Ascending aorta (tissue), 2 donors: ENCODE measurements around the gene PCYT2. TPM values are rescaled to one million over a fixed set of nuclear protein-coding genes. Genes with fewer than 3 reads are reported as not detected.

Source experiments
- DNase-seq, 2 donors: peaks; one replicate each; pipeline ENCODE4 v3.0.0-alpha.2; 2019; ENCODE audit warnings: low spot score in 2 of 2
- H3K27ac ChIP-seq, 2 donors: fragments of 200-600 bp; sonication (generic); one replicate each; pipeline ENCODE4 v1.5.1; 2016 to 2017; ENCODE audit warnings: mild to moderate bottlenecking in 1 of 2
- H3K27me3 ChIP-seq: fragments of 200-600 bp; sonication (generic); one replicate; pipeline ENCODE4 v1.5.1; 2017
- H3K36me3 ChIP-seq, 2 donors: fragments of 200-600 bp; sonication (generic); one replicate each; pipeline ENCODE4 v1.5.1; 2016
- H3K4me1 ChIP-seq, 2 donors: fragments of 200-600 bp; sonication (generic); one replicate each; pipeline ENCODE4 v1.5.1; 2016 to 2017; ENCODE audit warnings: mild to moderate bottlenecking in 1 of 2
- H3K4me3 ChIP-seq, 2 donors: fragments of 200-600 bp; sonication (generic); one replicate each; pipeline ENCODE4 v1.5.1; 2016 to 2017; ENCODE audit warnings: mild to moderate bottlenecking in 1 of 2
- H3K9me3 ChIP-seq, 2 donors: fragments of 200-600 bp; sonication (generic); one replicate each; pipeline ENCODE4 v1.5.1; 2016
- CTCF ChIP-seq, 3 experiments: fragments of 200-600 bp in 2 of 3; fragments of 450-650 bp in 1 of 3; sonication (generic) in 2 of 3; IDR thresholded peaks; one replicate each; pipeline ENCODE4 v1.5.1; 2016 to 2019; ENCODE audit warnings: antibody characterized with exemption in 3 of 3, mild to moderate bottlenecking in 1 of 3, moderate library complexity in 1 of 3
- intact Hi-C: fragments of 100-400 bp; cut with DNase I; formaldehyde crosslinking; loops from one replicate; pipeline ENCODE4 v1.15.1; 2023
- total RNA-seq: library from RNA; depleted of rRNA; stranded (reverse); fragments of >200 nt; gene quantifications from one replicate; pipeline ENCODE4 v1.1.0, GENCODE V29; 2016

The PCYT2 gene
- total RNA-seq, 1 donor from 2014 or later = 81.1 TPM

DNA sequence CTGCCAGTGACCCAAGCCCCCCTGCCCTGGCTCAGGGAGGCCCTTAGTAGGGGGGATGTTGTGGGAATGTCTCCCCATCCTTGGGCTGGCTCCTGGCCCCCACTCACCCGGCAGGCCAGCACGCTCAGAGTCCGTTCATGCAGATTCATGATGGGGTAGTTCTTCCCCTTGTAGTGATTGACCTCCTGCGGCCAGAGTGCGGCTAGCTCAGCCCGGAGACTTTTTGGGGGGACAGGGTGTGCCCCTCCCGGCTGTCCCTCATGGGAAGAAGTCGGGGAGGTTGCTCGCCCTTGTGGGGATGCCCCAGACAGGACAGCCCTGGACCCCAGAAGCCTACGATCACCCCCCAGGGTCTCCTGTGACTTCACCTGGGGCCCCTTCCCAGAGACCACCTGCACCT, 5.2 kb downstream of the PCYT2 start:
- Histone ChIP-seq H3K27ac (no peak overlapping the region), H3K4me3 (no peak overlapping the region), H3K4me1 (peaks cover 12 to 13% of the 10 kb centered on the region in 2 donors), H3K27me3 (no peaks in the 10 kb centered on the region), H3K36me3 (peaks cover 4 to 31% of the 10 kb centered on the region in 2 donors), H3K9me3 (no peaks in the 10 kb centered on the region)
- no peak for DNase-seq
- TF ChIP-seq CTCF (IDR thresholded peaks at IDR 0.05) = no peak
- intact Hi-C loops = no loop called here

DNA sequence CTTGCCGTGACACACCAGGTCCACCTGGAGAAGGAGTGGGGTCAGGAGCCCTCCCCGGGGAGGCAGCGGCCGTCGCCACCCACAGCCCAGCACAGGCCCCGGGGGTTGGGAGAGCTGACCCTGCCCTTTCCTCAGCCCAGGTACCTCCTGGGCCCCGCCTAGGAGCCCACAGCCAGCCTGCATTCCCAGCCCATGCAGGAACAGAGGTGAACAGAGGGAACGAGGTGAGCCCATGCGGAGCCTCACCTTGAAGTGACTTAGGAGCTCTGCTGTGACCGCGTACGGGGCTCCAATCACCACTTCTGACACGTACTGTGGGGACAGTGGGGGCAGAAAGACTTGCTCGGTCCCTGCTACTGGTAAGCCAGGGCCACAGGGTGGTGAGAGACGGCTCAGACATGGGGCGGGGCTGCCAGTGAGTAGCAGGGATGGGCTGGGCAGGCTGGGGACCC, 5.7 kb downstream of the PCYT2 start:
- peaks cover 12 to 13% of the 10 kb centered on the region in 2 donors for H3K4me1 ChIP-seq
- H3K4me3 ChIP-seq = no peak overlapping the region
- intact Hi-C loops = no loop called here
- no peak overlapping the region for H3K27ac ChIP-seq
- no peaks in the 10 kb centered on the region for H3K27me3 ChIP-seq
- DNase-seq = no peak
- H3K36me3 ChIP-seq = peaks cover 4 to 34% of the 10 kb centered on the region in 2 donors
- no peaks in the 10 kb centered on the region for H3K9me3 ChIP-seq
- TF ChIP-seq CTCF (IDR thresholded peaks at IDR 0.05) = no peak

GRCh38 chr17:81904600-81905423, 6.4 kb downstream of the PCYT2 start:
- intact Hi-C loops = no loop called here
- H3K27me3 ChIP-seq = no peaks in the 10 kb centered on the region
- H3K9me3 ChIP-seq = no peaks in the 10 kb centered on the region
- no peak overlapping the region for H3K4me3 ChIP-seq
- peaks cover 6 to 40% of the 10 kb centered on the region in 2 donors for H3K36me3 ChIP-seq
- no peak for DNase-seq
- no peak overlapping the region for H3K27ac ChIP-seq
- peaks cover 7 to 10% of the 10 kb centered on the region in 2 donors for H3K4me1 ChIP-seq
- no peak for TF ChIP-seq CTCF (IDR thresholded peaks at IDR 0.05)

- TF ChIP-seq CTCF (IDR thresholded peaks at IDR 0.05) = no peak
Measured at GRCh38 chr17:81903896-81904599, 7.2 kb downstream of the PCYT2 start.

GRCh38 chr17:81903415-81903831, 7.8 kb downstream of the PCYT2 start:
- intact Hi-C loops = no loop called here
- no peak for TF ChIP-seq CTCF (IDR thresholded peaks at IDR 0.05)
- Histone ChIP-seq H3K36me3 (peaks cover 18 to 44% of the 10 kb centered on the region in 2 donors), H3K27me3 (no peaks in the 10 kb centered on the region), H3K9me3 (no peaks in the 10 kb centered on the region), H3K4me3 (no peak overlapping the region), H3K27ac (no peak overlapping the region), H3K4me1 (peaks cover 5 to 10% of the 10 kb centered on the region in 2 donors)
- DNase-seq = no peak

More at GRCh38 chr17:81903896-81904599, 7.2 kb downstream of the PCYT2 start:
- no peak for DNase-seq
- Histone ChIP-seq H3K36me3 (peaks cover 14 to 44% of the 10 kb centered on the region in 2 donors), H3K27me3 (no peaks in the 10 kb centered on the region), H3K27ac (no peak overlapping the region), H3K4me1 (peaks cover 5 to 10% of the 10 kb centered on the region in 2 donors), H3K4me3 (no peak overlapping the region), H3K9me3 (no peaks in the 10 kb centered on the region)
- intact Hi-C loops = no loop called here
